ENCODE data around the gene VTI1B. TPM values are rescaled to one million over a fixed set of nuclear protein-coding genes. Genes with fewer than 3 reads are reported as not detected.

VTI1B gene
- total RNA-seq, 1 experiment from 2014 or later = 57.5 TPM

DNA sequence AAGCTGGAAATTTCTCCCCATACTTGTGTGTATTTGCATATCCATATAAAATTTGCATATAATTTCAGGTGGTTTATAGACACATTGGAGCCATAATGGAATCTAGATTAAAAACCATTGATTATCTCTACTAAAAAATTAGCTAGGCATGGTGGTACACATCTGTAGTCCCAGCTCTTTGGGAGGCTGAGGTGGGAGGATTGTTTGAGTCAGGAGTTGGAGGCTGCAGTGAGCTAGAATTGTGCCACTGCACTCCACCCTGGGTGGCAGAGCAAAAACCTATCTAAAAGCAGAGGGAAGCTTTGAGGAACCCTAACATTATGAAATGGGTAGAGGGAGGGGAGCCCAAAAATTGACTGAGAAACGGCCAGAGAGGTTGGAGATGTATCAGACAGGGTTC is 23.7 kb upstream of the VTI1B start:
- POLR2A ChIA-PET = interaction anchor here (0.8 to 1.1 kb wide), 2 partner anchors 25 to 99 kb away, joined by 3 to 4 read pairs; partner anchors contain the start of gene PIGH
- CTCF ChIA-PET = interaction anchor here (1.1 to 4.2 kb wide), 3 partner anchors 32 to 114 kb away, joined by 3 to 20 read pairs (median 6); partner anchors contain the start of gene ARG2
- peaks cover 7% of the 10 kb centered on the region for H3K4me1 Mint-ChIP-seq (ENCODE audit: insufficient read depth, unreplicated experiment)

DNA sequence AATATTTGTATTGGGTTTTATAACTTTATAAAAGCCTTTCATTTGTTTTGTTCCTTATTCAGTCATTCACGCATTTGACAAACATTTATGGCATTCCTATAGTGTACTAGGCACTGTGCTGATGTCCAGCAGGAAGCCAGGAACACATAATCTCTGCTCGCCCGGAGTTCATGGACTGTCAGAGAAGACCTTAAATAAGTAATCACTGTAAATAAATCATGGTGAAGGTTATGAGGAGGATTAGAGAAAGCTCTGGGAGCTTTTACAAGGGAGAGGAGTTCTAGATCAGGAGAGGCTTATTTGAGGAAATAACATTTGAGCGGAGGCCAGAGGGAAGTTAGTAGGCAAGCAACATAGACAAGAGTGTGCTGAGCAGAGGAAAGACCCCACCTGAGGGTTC is 22.6 kb upstream of the VTI1B start:
- Mint-ChIP-seq H3K4me1 (ENCODE audit: insufficient read depth, unreplicated experiment) (peaks cover 7% of the 10 kb centered on the region), H3K9me3 (ENCODE audit: unreplicated experiment) (no peaks in the 10 kb centered on the region), H3K4me3 (ENCODE audit: unreplicated experiment) (no peak overlapping the region), H3K36me3 (ENCODE audit: insufficient read depth, unreplicated experiment) (peaks cover 6% of the 10 kb centered on the region), H3K27ac (ENCODE audit: low read depth, unreplicated experiment) (no peak overlapping the region), H3K27me3 (ENCODE audit: insufficient read depth, unreplicated experiment) (no peaks in the 10 kb centered on the region)
- CTCF ChIA-PET = interaction anchor here (0.6 to 1.5 kb wide), 2 partner anchors 82 to 113 kb away, joined by 3 to 6 read pairs; no protein-coding TSS in a partner anchor
- TF ChIP-seq, protein P1, sequence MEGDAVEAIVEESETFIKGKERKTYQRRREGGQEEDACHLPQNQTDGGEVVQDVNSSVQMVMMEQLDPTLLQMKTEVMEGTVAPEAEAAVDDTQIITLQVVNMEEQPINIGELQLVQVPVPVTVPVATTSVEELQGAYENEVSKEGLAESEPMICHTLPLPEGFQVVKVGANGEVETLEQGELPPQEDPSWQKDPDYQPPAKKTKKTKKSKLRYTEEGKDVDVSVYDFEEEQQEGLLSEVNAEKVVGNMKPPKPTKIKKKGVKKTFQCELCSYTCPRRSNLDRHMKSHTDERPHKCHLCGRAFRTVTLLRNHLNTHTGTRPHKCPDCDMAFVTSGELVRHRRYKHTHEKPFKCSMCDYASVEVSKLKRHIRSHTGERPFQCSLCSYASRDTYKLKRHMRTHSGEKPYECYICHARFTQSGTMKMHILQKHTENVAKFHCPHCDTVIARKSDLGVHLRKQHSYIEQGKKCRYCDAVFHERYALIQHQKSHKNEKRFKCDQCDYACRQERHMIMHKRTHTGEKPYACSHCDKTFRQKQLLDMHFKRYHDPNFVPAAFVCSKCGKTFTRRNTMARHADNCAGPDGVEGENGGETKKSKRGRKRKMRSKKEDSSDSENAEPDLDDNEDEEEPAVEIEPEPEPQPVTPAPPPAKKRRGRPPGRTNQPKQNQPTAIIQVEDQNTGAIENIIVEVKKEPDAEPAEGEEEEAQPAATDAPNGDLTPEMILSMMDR (IDR thresholded peaks at IDR 0.05; ENCODE audit: unreplicated experiment) = no peak
- intact Hi-C loops (cut with micrococcal nuclease) = no loop called here
- DNase-seq (ENCODE audit: unreplicated experiment) = no peak
- BruUV-seq (replicated peaks) = no TSS peak
- POLR2A ChIA-PET = interaction anchor here (1.1 kb wide), 1 partner anchor 98 kb away, joined by 3 read pairs; the partner anchor contains the start of gene PIGH

More for the DNA sequence above, 23.7 kb upstream of the VTI1B start:
- intact Hi-C loops (cut with micrococcal nuclease) = no loop called here
- Mint-ChIP-seq H3K27me3 (ENCODE audit: insufficient read depth, unreplicated experiment) (no peaks in the 10 kb centered on the region), H3K36me3 (ENCODE audit: insufficient read depth, unreplicated experiment) (no peaks in the 10 kb centered on the region), H3K4me3 (ENCODE audit: unreplicated experiment) (no peak overlapping the region), H3K9me3 (ENCODE audit: unreplicated experiment) (no peaks in the 10 kb centered on the region), H3K27ac (ENCODE audit: low read depth, unreplicated experiment) (no peak overlapping the region)
- no TSS peak for BruUV-seq (replicated peaks)
- TF ChIP-seq, protein P1 (IDR thresholded peaks at IDR 0.05; ENCODE audit: unreplicated experiment) = no peak
- DNase-seq (ENCODE audit: unreplicated experiment) = no peak

DNA sequence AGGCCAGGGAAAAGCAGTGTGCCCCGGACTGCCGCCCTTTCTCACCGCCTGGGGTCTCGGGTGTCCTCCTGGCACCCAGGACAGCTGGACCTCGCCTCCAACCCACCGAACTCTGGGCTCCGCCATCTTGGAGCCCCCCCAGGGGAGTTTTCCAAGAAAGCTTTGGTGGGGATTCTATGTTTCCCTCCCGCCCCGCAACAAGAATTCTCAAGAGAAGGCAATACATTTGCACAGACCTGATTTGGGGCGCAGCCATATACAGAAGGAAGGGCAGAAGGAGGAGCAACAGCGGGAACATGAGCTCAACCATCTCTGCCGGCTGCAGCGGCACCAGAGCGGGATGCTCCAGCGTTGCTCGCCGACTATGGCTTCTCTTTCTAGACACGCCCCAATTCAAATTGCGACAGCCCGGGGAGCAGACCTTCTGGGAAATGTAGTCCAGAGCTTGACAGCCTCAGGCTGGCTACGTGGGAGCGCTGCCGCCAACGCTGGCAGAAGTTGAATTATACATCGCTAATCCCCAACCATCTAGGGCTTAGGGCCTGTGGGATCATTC is 21.0 kb upstream of the VTI1B start, which contains the start of gene RDH11:
TSS of gene RDH11 (minus strand) at position 371 of the 556 bp plus-strand sequence. CDS start at position 310, 61 bp downstream.
- POLR2A ChIA-PET = interaction anchor here (0.5 to 6.7 kb wide), 20 partner anchors 9 to 336 kb away, joined by 3 to 85 read pairs (median 4); partner anchors contain the start of genes ARG2, ATP6V1D, PIGH and VTI1B
- intact Hi-C loops (cut with micrococcal nuclease) = loop anchor here (1.0 to 2.0 kb wide), 2 partner anchors 76 to 95 kb away; partner anchors contain the start of genes ARG2 and PIGH
- no TSS peak for BruUV-seq (replicated peaks)

More for the DNA sequence above, 21.0 kb upstream of the VTI1B start, which contains the start of gene RDH11:
- H3K4me1 Mint-ChIP-seq (ENCODE audit: insufficient read depth, unreplicated experiment) = peaks cover 7% of the 10 kb centered on the region
- CTCF ChIA-PET = interaction anchor here (0.7 to 5.8 kb wide), 4 partner anchors 9 to 141 kb away, joined by 3 to 51 read pairs (median 8); no protein-coding TSS in a partner anchor
- H3K4me3 Mint-ChIP-seq (ENCODE audit: unreplicated experiment) = peak within 1 kb of the TSS; percentile 81
- H3K9me3 Mint-ChIP-seq (ENCODE audit: unreplicated experiment) = no peaks in the 10 kb centered on the region
- H3K36me3 Mint-ChIP-seq (ENCODE audit: insufficient read depth, unreplicated experiment) = peaks cover 20% of the 10 kb centered on the region
- TF ChIP-seq, protein P1 (IDR thresholded peaks at IDR 0.05; ENCODE audit: unreplicated experiment) = no peak
- no peaks in the 10 kb centered on the region for H3K27me3 Mint-ChIP-seq (ENCODE audit: insufficient read depth, unreplicated experiment)
- peak; percentile 95 for DNase-seq (ENCODE audit: unreplicated experiment)
- H3K27ac Mint-ChIP-seq (ENCODE audit: low read depth, unreplicated experiment) = peak within 1 kb of the TSS; percentile 46
